Measurements from ENCODE around the gene ARHGAP23. TPM values are rescaled to one million over a fixed set of nuclear protein-coding genes. Genes with fewer than 3 reads are reported as not detected.

The ARHGAP23 gene
- total RNA-seq, 1 experiment from 2014 or later: 140 TPM

DNA sequence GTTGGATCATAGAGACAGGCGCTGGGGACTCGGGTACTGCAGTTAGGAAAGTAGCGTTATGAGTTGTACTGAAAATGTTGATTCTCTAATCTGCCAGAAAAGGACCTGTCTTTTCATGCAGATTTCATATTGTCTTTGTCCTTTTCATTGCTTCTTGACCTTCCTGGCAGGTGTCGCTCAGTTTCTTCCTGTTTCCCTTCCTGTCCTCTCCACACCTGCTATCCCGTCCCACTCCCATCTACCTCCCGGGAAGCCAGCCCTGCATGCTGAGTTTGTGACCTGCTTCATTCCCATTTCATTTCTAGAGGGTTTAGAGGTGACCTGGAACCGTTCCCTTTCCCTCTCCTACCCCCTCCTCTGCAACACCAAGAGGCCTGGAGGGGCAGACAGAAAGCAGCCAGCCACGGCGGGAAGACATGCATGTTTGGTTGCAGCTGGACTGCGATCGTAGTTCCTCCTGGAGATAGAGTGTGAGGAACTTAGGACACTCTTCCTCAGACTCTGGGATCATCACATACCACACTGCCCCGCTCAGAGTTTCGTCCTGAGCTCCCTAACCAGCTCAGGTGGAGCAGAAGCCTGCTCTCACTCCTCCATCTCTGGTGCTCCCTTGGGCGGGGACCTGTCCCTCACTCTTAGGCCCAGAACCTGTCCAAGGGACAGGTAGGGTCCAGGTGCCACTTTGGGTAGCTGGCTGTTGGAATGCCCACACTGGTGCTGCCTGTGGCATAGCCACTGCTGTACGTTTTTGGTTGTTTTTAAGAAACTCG is 23.9 kb upstream of the ARHGAP23 start:
- no peak overlapping the region for H3K4me3 Mint-ChIP-seq (ENCODE audit: low read depth, unreplicated experiment)
- no TSS peak for BruUV-seq (replicated peaks)

GRCh38 chr17:38405654-38406053 is 22.6 kb upstream of the ARHGAP23 start:
- no peak overlapping the region for H3K4me3 Mint-ChIP-seq (ENCODE audit: low read depth, unreplicated experiment)
- peaks cover 11% of the 10 kb centered on the region for H3K27me3 Mint-ChIP-seq (ENCODE audit: unreplicated experiment)
- no TSS peak for BruUV-seq (replicated peaks)
- H3K9me3 Mint-ChIP-seq (ENCODE audit: low read depth, unreplicated experiment): no peaks in the 10 kb centered on the region
- CTCF ChIA-PET: interaction anchor here (3.4 kb wide), 1 partner anchor 8 kb away, joined by 14 read pairs; no protein-coding TSS in a partner anchor
- intact Hi-C loops (cut with micrococcal nuclease; ENCODE audit: unreplicated experiment): no loop called here
- H3K36me3 Mint-ChIP-seq (ENCODE audit: insufficient read depth, unreplicated experiment): peaks cover 12% of the 10 kb centered on the region
- H3K4me1 Mint-ChIP-seq (ENCODE audit: low read depth, unreplicated experiment): no peaks in the 10 kb centered on the region
- DNase-seq: no peak
- H3K27ac Mint-ChIP-seq (ENCODE audit: unreplicated experiment): no peak overlapping the region
- TF ChIP-seq CTCF (IDR thresholded peaks at IDR 0.05; ENCODE audit: unreplicated experiment): no peak

More for the DNA sequence above, 23.9 kb upstream of the ARHGAP23 start:
- Mint-ChIP-seq H3K36me3 (ENCODE audit: insufficient read depth, unreplicated experiment) (peaks cover 12% of the 10 kb centered on the region), H3K4me1 (ENCODE audit: low read depth, unreplicated experiment) (no peaks in the 10 kb centered on the region), H3K27ac (ENCODE audit: unreplicated experiment) (no peak overlapping the region), H3K9me3 (ENCODE audit: low read depth, unreplicated experiment) (no peaks in the 10 kb centered on the region), H3K27me3 (ENCODE audit: unreplicated experiment) (no peaks in the 10 kb centered on the region)
- CTCF ChIA-PET: interaction anchor here (0.6 to 3.4 kb wide), 8 partner anchors 10 to 1106 kb away, joined by 3 to 14 read pairs (median 4); partner anchors contain the start of gene SOCS7
- intact Hi-C loops (cut with micrococcal nuclease; ENCODE audit: unreplicated experiment): no loop called here
- no peak for DNase-seq
- no peak for TF ChIP-seq CTCF (IDR thresholded peaks at IDR 0.05; ENCODE audit: unreplicated experiment)

DNA sequence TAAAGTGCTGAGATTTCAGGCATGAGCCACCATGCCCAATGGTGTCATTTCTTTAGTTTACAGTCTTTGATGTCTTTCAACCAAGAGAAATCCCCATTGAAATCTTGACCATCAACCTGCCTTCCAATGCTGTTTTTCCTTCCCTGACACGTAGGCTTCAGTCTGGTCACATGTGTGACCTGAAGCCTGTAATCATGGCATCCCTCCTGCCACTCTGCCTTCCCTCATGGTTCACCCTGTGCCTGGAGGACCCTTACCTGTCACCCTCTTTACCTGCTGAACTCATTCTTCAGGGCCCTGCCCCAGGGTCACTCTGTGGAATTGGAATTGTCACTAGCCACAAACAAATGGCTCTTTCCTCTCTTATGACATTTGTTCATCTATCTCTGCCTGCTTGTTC is 18.1 kb upstream of the ARHGAP23 start:
- no TSS peak for BruUV-seq (replicated peaks)
- intact Hi-C loops (cut with micrococcal nuclease; ENCODE audit: unreplicated experiment): no loop called here
- Mint-ChIP-seq H3K4me3 (ENCODE audit: low read depth, unreplicated experiment) (no peak overlapping the region), H3K4me1 (ENCODE audit: low read depth, unreplicated experiment) (peaks cover 4% of the 10 kb centered on the region), H3K36me3 (ENCODE audit: insufficient read depth, unreplicated experiment) (peaks cover 8% of the 10 kb centered on the region), H3K27ac (ENCODE audit: unreplicated experiment) (no peak overlapping the region), H3K9me3 (ENCODE audit: low read depth, unreplicated experiment) (no peaks in the 10 kb centered on the region), H3K27me3 (ENCODE audit: unreplicated experiment) (peaks cover 29% of the 10 kb centered on the region)
- CTCF ChIA-PET: interaction anchor here (8.4 kb wide), 1 partner anchor 59 kb away, joined by 434 read pairs; the partner anchor contains the start of gene SOCS7
- TF ChIP-seq CTCF (IDR thresholded peaks at IDR 0.05; ENCODE audit: unreplicated experiment): no peak
- DNase-seq: no peak

DNA sequence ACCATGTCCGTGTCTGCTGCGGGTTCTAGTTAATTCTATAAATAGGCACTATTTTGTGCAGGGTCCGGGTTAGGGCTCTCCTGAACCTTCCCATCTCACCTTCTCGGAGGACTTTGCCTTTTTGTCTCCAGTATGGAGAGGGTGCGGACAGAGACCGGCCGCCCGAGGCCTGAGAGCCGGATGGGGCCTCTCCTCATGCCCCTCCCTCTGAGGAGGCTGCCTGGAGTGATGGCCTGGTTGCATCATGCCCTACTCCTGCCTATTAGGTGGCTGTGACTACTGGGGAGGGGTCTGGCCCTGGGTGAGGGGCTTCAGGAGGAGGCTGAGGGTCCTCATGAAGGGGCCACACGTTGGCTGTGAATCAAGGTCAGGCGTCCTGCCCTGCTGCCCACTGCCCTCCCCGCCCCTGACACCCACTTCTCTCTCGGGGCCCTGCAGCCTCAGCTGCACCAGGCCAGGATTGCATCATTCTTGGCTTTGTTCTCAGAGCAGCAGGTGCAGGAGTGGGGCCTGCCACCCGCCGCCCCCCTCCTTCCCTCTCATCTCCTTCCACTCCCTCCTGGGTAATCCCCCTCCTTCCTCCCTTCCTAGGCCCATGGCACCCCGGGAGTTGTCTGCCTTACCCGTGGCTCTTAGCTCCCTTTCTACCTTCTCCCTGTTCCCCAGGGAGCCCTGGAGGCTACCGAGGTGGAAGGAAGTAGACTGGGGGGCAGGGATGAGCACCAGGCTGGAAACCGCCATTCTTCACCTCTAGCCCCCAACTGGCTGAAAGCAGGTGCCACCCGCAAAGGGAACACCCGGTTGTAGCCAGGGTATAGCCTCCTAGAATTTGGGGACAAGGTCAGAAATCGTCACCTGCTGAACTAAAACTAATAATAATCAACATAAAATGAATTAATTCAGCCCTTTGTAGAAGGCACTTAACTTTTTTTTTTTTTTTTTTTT is 12.7 kb upstream of the ARHGAP23 start:
- DNase-seq: peak; percentile 76
- H3K27ac Mint-ChIP-seq (ENCODE audit: unreplicated experiment): peak overlapping the region; percentile 96
- H3K36me3 Mint-ChIP-seq (ENCODE audit: insufficient read depth, unreplicated experiment): peaks cover 16% of the 10 kb centered on the region
- CTCF ChIA-PET: interaction anchor here (0.6 to 8.4 kb wide), 23 partner anchors 8 to 252 kb away, joined by 3 to 434 read pairs (median 5); partner anchors contain the start of genes ARHGAP23, GPR179 and SOCS7
- peak overlapping the region; percentile 56 for H3K4me3 Mint-ChIP-seq (ENCODE audit: low read depth, unreplicated experiment)
- H3K27me3 Mint-ChIP-seq (ENCODE audit: unreplicated experiment): peaks cover 62% of the 10 kb centered on the region
- H3K4me1 Mint-ChIP-seq (ENCODE audit: low read depth, unreplicated experiment): peaks cover 42% of the 10 kb centered on the region
- no TSS peak for BruUV-seq (replicated peaks)
- intact Hi-C loops (cut with micrococcal nuclease; ENCODE audit: unreplicated experiment): no loop called here
- no peaks in the 10 kb centered on the region for H3K9me3 Mint-ChIP-seq (ENCODE audit: low read depth, unreplicated experiment)
- TF ChIP-seq CTCF (IDR thresholded peaks at IDR 0.05; ENCODE audit: unreplicated experiment): no peak

Data from Calu3 (cell line).